A549 (cell line): ENCODE results near the gene TUBD1. TPM values are rescaled to one million over a fixed set of nuclear protein-coding genes. Genes with fewer than 3 reads are reported as not detected.

ENCODE experiments used
- ATAC-seq, 2 experiments: fragments of 200-7000 bp in 1 of 2; fragments of >200 bp in 1 of 2; cut with Nextera tagmentation in 1 of 2; cut with Tn5 transposase in 1 of 2; 3 replicates each; pipeline versions ENCODE4 v1.8.0 to v1.9.1; 2018 to 2020; ENCODE audit warnings: mild to moderate bottlenecking in 1 of 2, moderate library complexity in 1 of 2
- CTCF ChIA-PET: fragments of 300-600 bp; sonication (Branson Sonifier 250); formaldehyde crosslinking; extraction: SDS; loops from one replicate; lab custom pipeline; 2021; ENCODE audit warnings: antibody characterized with exemption, inconsistent platforms; lab: Yijun Ruan, JAX
- POLR2A ChIA-PET: fragments of 350-600 bp; formaldehyde crosslinking; extraction: SDS; loops from one replicate; lab custom pipeline; 2021; ENCODE audit warnings: antibody characterized with exemption, inconsistent platforms; lab: Yijun Ruan, JAX
- DNase-seq, 2 experiments: peaks; one replicate each; pipeline versions ENCODE4 v3.0.0 to v3.0.0-alpha.2; 2011 to 2016; ENCODE audit warnings: low read depth in 1 of 2, low spot score in 1 of 2
- FAIRE-seq: peaks from 2 replicates; lab custom pipeline; 2011; peaks lifted over from hg19 to GRCh38; lab: Jason Lieb, UNC
- H3K27ac ChIP-seq, 2 experiments: fragments of >200 bp; sonication (Bioruptor Twin); formaldehyde crosslinking; 3 replicates each; pipeline ENCODE4 v1.5.1; 2016 to 2017
- H3K4me1 ChIP-seq: fragments of >200 bp; sonication (Bioruptor Twin); formaldehyde crosslinking; 3 replicates; pipeline ENCODE4 v1.6.1; 2016
- H3K4me2 ChIP-seq: fragments of >200 bp; sonication (Bioruptor Twin); formaldehyde crosslinking; 3 replicates; pipeline ENCODE4 v1.6.1; 2016
- H3K4me3 ChIP-seq: fragments of >200 bp; sonication (Bioruptor Twin); formaldehyde crosslinking; 3 replicates; pipeline ENCODE4 v1.5.1; 2016
- H3K9me3 ChIP-seq: fragments of >200 bp; sonication (Bioruptor Twin); formaldehyde crosslinking; 3 replicates; pipeline ENCODE4 v1.6.1; 2016
- BCL3 ChIP-seq: fragments of >200 bp; sonication (Bioruptor Twin); formaldehyde crosslinking; IDR thresholded peaks from 3 replicates; pipeline ENCODE4 v1.6.1; 2016
- BHLHE40 ChIP-seq: IDR thresholded peaks from 2 replicates; pipeline ENCODE4 v1.6.1; 2012; ENCODE audit warnings: low read depth, low read length, inconsistent platforms
- CHD2 ChIP-seq: fragments of 150-350 bp; IDR thresholded peaks from 2 replicates; pipeline ENCODE4 v1.6.1; 2014; ENCODE audit warnings: low read length; ENCODE audit not compliant: partially characterized antibody
- CTCF ChIP-seq: fragments of >200 bp; sonication (Bioruptor Twin); formaldehyde crosslinking; IDR thresholded peaks from 3 replicates; pipeline ENCODE4 v1.5.1; 2016
- E2F6 ChIP-seq: IDR thresholded peaks from 2 replicates; pipeline ENCODE4 v1.6.1; 2012; ENCODE audit warnings: low read depth, borderline replicate concordance
- EHF ChIP-seq: fragments of 250-450 bp; sonication (Bioruptor Pico); IDR thresholded peaks from 2 replicates; pipeline ENCODE4 v1.5.0; 2020; ENCODE audit warnings: mild to moderate bottlenecking
- EHMT2 ChIP-seq: fragments of 200-600 bp; sonication (generic); IDR thresholded peaks from 2 replicates; pipeline ENCODE4 v1.6.1; 2016; ENCODE audit warnings: antibody characterized with exemption, low read depth, mild to moderate bottlenecking, moderate library complexity
- FOSB ChIP-seq: fragments of 250-450 bp; sonication (Bioruptor Pico); IDR thresholded peaks from 2 replicates; pipeline ENCODE4 v1.5.0; 2020; ENCODE audit warnings: mild to moderate bottlenecking, moderate library complexity
- HEYL ChIP-seq: fragments of 250-450 bp; sonication (Bioruptor Pico); IDR thresholded peaks from 2 replicates; pipeline ENCODE4 v1.8.0; 2021; ENCODE audit warnings: mild to moderate bottlenecking, moderate library complexity
- HMGXB4 ChIP-seq: fragments of 250-450 bp; sonication (Bioruptor Pico); IDR thresholded peaks from 2 replicates; pipeline ENCODE4 v1.5.0; 2021; ENCODE audit warnings: mild to moderate bottlenecking, moderate library complexity, borderline replicate concordance
- HOXA7 ChIP-seq: fragments of 250-450 bp; sonication (Bioruptor Pico); IDR thresholded peaks from 2 replicates; pipeline ENCODE4 v1.5.0; 2020; ENCODE audit warnings: mild to moderate bottlenecking, moderate library complexity
- JUN ChIP-seq, 2 experiments: fragments of >200 bp; sonication (Bioruptor Twin); formaldehyde crosslinking; IDR thresholded peaks; 2 replicates in 1 of 2; 3 replicates in 1 of 2; pipeline ENCODE4 v1.6.1; 2016 to 2017
- JUNB ChIP-seq: fragments of >200 bp; sonication (Bioruptor Twin); formaldehyde crosslinking; IDR thresholded peaks from 2 replicates; pipeline ENCODE4 v1.6.1; 2016
- KDM5A ChIP-seq: fragments of 200-600 bp; sonication (generic); IDR thresholded peaks from 2 replicates; pipeline ENCODE4 v1.6.1; 2016; ENCODE audit warnings: antibody characterized with exemption, mild to moderate bottlenecking
- MAFK ChIP-seq: fragments of 450-650 bp; IDR thresholded peaks from 2 replicates; pipeline ENCODE4 v1.6.1; 2014; ENCODE audit not compliant: partially characterized antibody
- MAX ChIP-seq: IDR thresholded peaks from 2 replicates; pipeline ENCODE4 v1.6.1; 2012
- MAZ ChIP-seq: fragments of 150-350 bp; IDR thresholded peaks from 2 replicates; pipeline ENCODE4 v1.6.1; 2014; ENCODE audit warnings: antibody characterized with exemption, low read depth, low read length, borderline replicate concordance
- MYC ChIP-seq: IDR thresholded peaks from 2 replicates; pipeline ENCODE4 v1.6.1; 2012; ENCODE audit warnings: mild to moderate bottlenecking, inconsistent platforms, low read length, improper control_type of control experiment, borderline replicate concordance
- NFE2L2 ChIP-seq: fragments of 150-350 bp; conservative IDR thresholded peaks from 2 replicates; pipeline ENCODE4 v1.6.1; 2014; ENCODE audit warnings: low read length
- NPAS2 ChIP-seq: fragments of 250-450 bp; sonication (Bioruptor Pico); IDR thresholded peaks from 2 replicates; pipeline ENCODE4 v1.8.0; 2022; ENCODE audit warnings: mild to moderate bottlenecking, moderate library complexity, borderline replicate concordance
- NR3C1 ChIP-seq: fragments of >200 bp; sonication (Bioruptor Twin); formaldehyde crosslinking; IDR thresholded peaks from 3 replicates; pipeline ENCODE4 v1.6.1; 2017
- PBX3 ChIP-seq: IDR thresholded peaks from 2 replicates; pipeline ENCODE4 v1.6.1; 2012
- PHF8 ChIP-seq: fragments of 200-600 bp; sonication (generic); IDR thresholded peaks from 2 replicates; pipeline ENCODE4 v1.6.1; 2016; ENCODE audit warnings: low read depth, mild to moderate bottlenecking, antibody characterized with exemption, moderate library complexity, borderline replicate concordance
- POLR2A ChIP-seq: IDR thresholded peaks from 2 replicates; pipeline ENCODE4 v1.6.1; 2012; ENCODE audit warnings: mild to moderate bottlenecking, low read length
- POLR2AphosphoS2 ChIP-seq: conservative IDR thresholded peaks from 2 replicates; pipeline ENCODE4 v1.6.1; 2012; ENCODE audit warnings: low read length, improper control_type of control experiment, inconsistent platforms
- RAD21 ChIP-seq, 2 experiments: fragments of >200 bp in 1 of 2; sonication (Bioruptor Twin) in 1 of 2; formaldehyde crosslinking in 1 of 2; IDR thresholded peaks in 1 of 2; conservative IDR thresholded peaks in 1 of 2; 2 replicates in 1 of 2; 3 replicates in 1 of 2; pipeline ENCODE4 v1.6.1; 2012 to 2018; ENCODE audit warnings: inconsistent platforms in 1 of 2
- RARB ChIP-seq: fragments of 250-450 bp; sonication (Bioruptor Pico); IDR thresholded peaks from 2 replicates; pipeline ENCODE4 v1.8.0; 2021; ENCODE audit warnings: mild to moderate bottlenecking, moderate library complexity
- RFX5 ChIP-seq: fragments of 450-650 bp; IDR thresholded peaks from 2 replicates; pipeline ENCODE4 v1.7.1; 2014; ENCODE audit warnings: antibody characterized with exemption, mild to moderate bottlenecking, moderate library complexity
- RNF2 ChIP-seq: fragments of 200-600 bp; sonication (generic); IDR thresholded peaks from 2 replicates; pipeline ENCODE4 v1.6.1; 2016; ENCODE audit warnings: low read depth, mild to moderate bottlenecking, antibody characterized with exemption, moderate library complexity, borderline replicate concordance
- SMC3 ChIP-seq: fragments of >200 bp; sonication (Bioruptor Twin); formaldehyde crosslinking; IDR thresholded peaks from 3 replicates; pipeline ENCODE4 v1.6.1; 2018; ENCODE audit warnings: inconsistent platforms
- TFCP2L1 ChIP-seq: fragments of 250-450 bp; sonication (Bioruptor Pico); IDR thresholded peaks from 2 replicates; pipeline ENCODE4 v1.5.0; 2021; ENCODE audit warnings: mild to moderate bottlenecking
- ZC3H11A ChIP-seq: fragments of 450-650 bp; IDR thresholded peaks from 2 replicates; pipeline ENCODE4 v1.6.1; 2014; ENCODE audit warnings: antibody characterized with exemption, mild to moderate bottlenecking
- ZSCAN20 ChIP-seq: fragments of 250-450 bp; sonication (Bioruptor Pico); IDR thresholded peaks from 2 replicates; pipeline ENCODE4 v1.8.0; 2022; ENCODE audit warnings: mild to moderate bottlenecking, moderate library complexity
- WGBS: methylation state at CpG from one replicate; pipeline ENCODE4 v1.1.6; 2017; ENCODE audit errors: missing lambda C conversion rate; 5-methylcytosine and 5-hydroxymethylcytosine counted together
- polyA minus RNA-seq: library from RNA; depleted of rRNA, polyadenylated mRNA; stranded (reverse); fragments of >200 nt; gene quantifications from 2 replicates; pipeline ENCODE4 v1.2.3, GENCODE V29; 2011; rRNA and poly(A)+ RNA removed
- polyA plus RNA-seq, 4 experiments: library from polyadenylated mRNA; depleted of rRNA in 3 of 4; stranded (reverse); fragments of >200 nt; fragmentation: RNase III in 1 of 4; extraction: RNeasy Plus Mini Kit Qiagen cat#74134 plus additional on column Dnase treatment in 1 of 4; gene quantifications; 2 replicates in 3 of 4; 3 replicates in 1 of 4; pipeline ENCODE4 v1.2.3, GENCODE V29; 2011 to 2017

The TUBD1 gene
- polyA plus RNA-seq (2011; rRNA removed) (24.4 and 28.3 TPM in 2 replicates), polyA plus RNA-seq (2017; fragmentation: RNase III; extraction: RNeasy Plus Mini Kit Qiagen cat#74134 plus additional on column Dnase treatment) (15.5 to 15.9 TPM (median 15.7 TPM) in 3 replicates), polyA minus RNA-seq (27.4 and 33.7 TPM in 2 replicates)
- 9.0 and 10.4 TPM in 2 replicates for polyA plus RNA-seq (2012; cell fraction: cytosol; rRNA removed)
- polyA plus RNA-seq (2012; cell fraction: nucleus; rRNA removed) = 3.6 and 4.7 TPM in 2 replicates

GRCh38 chr17:59892924-59893675 lies at the start of gene TUBD1, which contains the start of gene RPS6KB1:
Gene TUBD1 (minus strand): TSS chr17:59892943. CDS start chr17:59891002, 1,941 bp downstream.
Gene RPS6KB1 (plus strand): TSS chr17:59893121. CDS start chr17:59893185, 64 bp downstream.
- FAIRE-seq (peak; percentile 100), ATAC-seq (peak; percentile 96 to 97), DNase-seq (peak; percentile 99 to 100)
- Histone ChIP-seq H3K4me2 (peak within 1 kb of the TSS; percentile 93), H3K9me3 (no peaks in the 10 kb centered on the region), H3K27ac (peak within 1 kb of the TSS; percentile 93), H3K4me3 (peak within 1 kb of the TSS; percentile 81), H3K4me1 (peaks cover 39% of the 10 kb centered on the region)
- POLR2A ChIA-PET = interaction anchor here (0.5 to 2.3 kb wide), 16 partner anchors 8 to 274 kb away, joined by 3 to 12 read pairs (median 4); partner anchors contain the start of gene CLTC
- CTCF ChIA-PET = interaction anchor here (0.7 to 1.8 kb wide), 8 partner anchors 11 to 194 kb away, joined by 3 to 12 read pairs (median 4); no protein-coding TSS in a partner anchor
- WGBS = 2% methylated on average over 43 of the region's 61 CpGs
- TF ChIP-seq NFE2L2 (no peak), POLR2AphosphoS2 (no peak), CTCF (no peak), JUNB (no peak), RARB (no peak), POLR2A (peak; percentile 97), HOXA7 (CRISPR knock-in tag) (no peak), FOSB (CRISPR knock-in tag) (0 out of 2 replicates have a peak, but pooled peaks have one; percentile 39), CHD2 (no peak), RFX5 (no peak), NPAS2 (CRISPR knock-in tag) (no peak), HMGXB4 (CRISPR knock-in tag) (no peak), SMC3 (no peak), E2F6 (peak; percentile 48), ZSCAN20 (CRISPR knock-in tag) (no peak), NR3C1 (no peak), MAX (peak; percentile 90), MAFK (no peak), ZC3H11A (no peak), PBX3 (no peak), BHLHE40 (no peak), EHF (CRISPR knock-in tag) (no peak), MAZ (no peak), MYC (peak; percentile 79; the same call in 1 of the 2 replicates), BCL3 (peak; percentile 70; the same call in 1 of the 3 replicates), HEYL (CRISPR knock-in tag) (no peak), PHF8 (peak; percentile 97), JUN (IDR thresholded peaks at IDR 0.05) (peak; percentile 60 to 89; a peak in 4 of 5 replicates), RAD21 (conservative IDR thresholded peaks at IDR 0.05 in 1 of 2, IDR thresholded peaks at IDR 0.05 in 1 of 2) (no peak), TFCP2L1 (CRISPR knock-in tag) (peak; percentile 59; the same call in 1 of the 2 replicates), KDM5A (peak; percentile 71), RNF2 (no peak), EHMT2 (no peak)
